Neural crest cell (in vitro differentiated cells): ENCODE data around the gene ICAM2. TPM values are rescaled to one million over a fixed set of nuclear protein-coding genes. Genes with fewer than 3 reads are reported as not detected.

Experiments used
- DNase-seq: peaks from one replicate; pipeline ENCODE4 v3.0.0; 2021; ENCODE audit warnings: low read depth, mixed read lengths, low spot score
- H3K27ac Mint-ChIP-seq: one replicate; pipeline ENCODE4 v1.8.0; 2021; ENCODE audit warnings: mild to moderate bottlenecking, mixed read lengths; ENCODE audit not compliant: unreplicated experiment
- H3K27me3 Mint-ChIP-seq: 2 replicates; pipeline ENCODE4 v1.8.0; 2021; ENCODE audit warnings: low read depth, mild to moderate bottlenecking, mixed read lengths
- H3K36me3 Mint-ChIP-seq: 2 replicates; pipeline ENCODE4 v1.8.0; 2021; ENCODE audit warnings: low read depth, mild to moderate bottlenecking, mixed read lengths
- H3K4me1 Mint-ChIP-seq: 2 replicates; pipeline ENCODE4 v1.8.0; 2021; ENCODE audit warnings: mixed read lengths
- H3K4me3 Mint-ChIP-seq: one replicate; pipeline ENCODE4 v1.8.0; 2021; ENCODE audit warnings: mild to moderate bottlenecking, mixed read lengths
- H3K9me3 Mint-ChIP-seq: 2 replicates; pipeline ENCODE4 v1.8.0; 2021; ENCODE audit warnings: mixed read lengths
- CTCF ChIP-seq: fragments of 200-600 bp; sonication (generic); conservative IDR thresholded peaks from 2 replicates; pipeline ENCODE4 v1.5.0; 2021; ENCODE audit warnings: antibody characterized with exemption, mild to moderate bottlenecking
- total RNA-seq: library from RNA; stranded (reverse); gene quantifications from 2 replicates; pipeline ENCODE4 v1.2.1, GENCODE V29; 2021

Gene ICAM2
- total RNA-seq, 1 donor from 2014 or later: not detected

GRCh38 chr17:63956296-63956920 lies 64.0 kb downstream of the ICAM2 start:
- Mint-ChIP-seq H3K27me3 (peaks cover 2% of the 10 kb centered on the region), H3K4me3 (no peak overlapping the region), H3K27ac (no peak overlapping the region), H3K36me3 (no peaks in the 10 kb centered on the region), H3K4me1 (peaks cover 6% of the 10 kb centered on the region), H3K9me3 (no peaks in the 10 kb centered on the region)
- no peak for DNase-seq
- TF ChIP-seq CTCF: no peak

- TF ChIP-seq CTCF: no peak
- Mint-ChIP-seq H3K4me1 (peaks cover 4% of the 10 kb centered on the region), H3K9me3 (no peaks in the 10 kb centered on the region), H3K36me3 (no peaks in the 10 kb centered on the region), H3K27me3 (peaks cover 2% of the 10 kb centered on the region), H3K27ac (peak overlapping the region; percentile 59), H3K4me3 (no peak overlapping the region)
- no peak for DNase-seq
Observed at GRCh38 chr17:63955791-63956190, 64.6 kb downstream of the ICAM2 start.

- no peaks in the 10 kb centered on the region for H3K9me3 Mint-ChIP-seq
- no peak overlapping the region for H3K4me3 Mint-ChIP-seq
- H3K27ac Mint-ChIP-seq: no peak overlapping the region
- no peaks in the 10 kb centered on the region for H3K36me3 Mint-ChIP-seq
- no peak for TF ChIP-seq CTCF
- DNase-seq: no peak
- peaks cover 4% of the 10 kb centered on the region for H3K4me1 Mint-ChIP-seq
- no peaks in the 10 kb centered on the region for H3K27me3 Mint-ChIP-seq
Observed at GRCh38 chr17:63955232-63955631, 65.2 kb downstream of the ICAM2 start.

GRCh38 chr17:63954402-63955063 lies 65.9 kb downstream of the ICAM2 start:
- no peaks in the 10 kb centered on the region for H3K36me3 Mint-ChIP-seq
- H3K4me1 Mint-ChIP-seq: peaks cover 4% of the 10 kb centered on the region
- no peak overlapping the region for H3K4me3 Mint-ChIP-seq
- no peaks in the 10 kb centered on the region for H3K9me3 Mint-ChIP-seq
- TF ChIP-seq CTCF: no peak
- no peak for DNase-seq
- H3K27me3 Mint-ChIP-seq: no peaks in the 10 kb centered on the region
- H3K27ac Mint-ChIP-seq: no peak overlapping the region

Other genes with a start within 250 kb of the ICAM2 start
- gene CCDC47, start 247.0 kb downstream of the ICAM2 start, total RNA-seq: 72.9 and 73.2 TPM in 2 replicates
- gene DDX42, start 246.5 kb downstream of the ICAM2 start, total RNA-seq: 160 and 161 TPM in 2 replicates
- gene PSMC5, start 193.2 kb downstream of the ICAM2 start, total RNA-seq: 170 and 178 TPM in 2 replicates
- gene FTSJ3, start 193.0 kb downstream of the ICAM2 start, total RNA-seq: 57.4 and 59.9 TPM in 2 replicates
- 43.0 and 45.5 TPM in 2 replicates for gene SMARCD2, start 177.9 kb downstream of the ICAM2 start, total RNA-seq
- not detected in 2 replicates for gene CSH2, start 147.0 kb downstream of the ICAM2 start, total RNA-seq
- not detected in 2 replicates for gene GH2, start 138.7 kb downstream of the ICAM2 start, total RNA-seq
- not detected in 2 replicates for gene CSH1, start 124.1 kb downstream of the ICAM2 start, total RNA-seq
- not detected in 2 replicates for gene CSHL1, start 109.4 kb downstream of the ICAM2 start, total RNA-seq
- gene GH1, start 101.8 kb downstream of the ICAM2 start, total RNA-seq: not detected in 2 replicates
- 0.86 and 1.0 TPM in 2 replicates for gene CD79B, start 88.3 kb downstream of the ICAM2 start, total RNA-seq
- 1.6 and 1.9 TPM in 2 replicates for gene SCN4A, start 47.7 kb downstream of the ICAM2 start, total RNA-seq
- gene PRR29, start 22.3 kb downstream of the ICAM2 start, total RNA-seq: 0.82 and 1.4 TPM in 2 replicates
- gene ERN1, start 109.5 kb upstream of the ICAM2 start, total RNA-seq: 8.5 and 11.1 TPM in 2 replicates
- gene TEX2, start 242.6 kb upstream of the ICAM2 start, total RNA-seq: 19.2 TPM in 2 replicates